Right hindlimb (tissue), 1 donor: ENCODE results near the gene FAM117A.
"Not testable (repeated sequence)": the region's sequence is repeated elsewhere in the genome, so short reads cannot be mapped to it uniquely, and the experiment has no call there.

Experiments
- DNase-seq: peaks from one replicate; pipeline ENCODE4 v3.0.0-alpha.2; 2018

FAM117A gene

GRCh38 chr17:49739641-49740271, 24.2 kb downstream of the FAM117A start:
- DNase-seq, result peak; percentile 61

GRCh38 chr17:49738456-49739163, 25.3 kb downstream of the FAM117A start:
- DNase-seq, result no peak

GRCh38 chr17:49734515-49735490, 29.1 kb downstream of the FAM117A start:
- DNase-seq, result no peak

DNA sequence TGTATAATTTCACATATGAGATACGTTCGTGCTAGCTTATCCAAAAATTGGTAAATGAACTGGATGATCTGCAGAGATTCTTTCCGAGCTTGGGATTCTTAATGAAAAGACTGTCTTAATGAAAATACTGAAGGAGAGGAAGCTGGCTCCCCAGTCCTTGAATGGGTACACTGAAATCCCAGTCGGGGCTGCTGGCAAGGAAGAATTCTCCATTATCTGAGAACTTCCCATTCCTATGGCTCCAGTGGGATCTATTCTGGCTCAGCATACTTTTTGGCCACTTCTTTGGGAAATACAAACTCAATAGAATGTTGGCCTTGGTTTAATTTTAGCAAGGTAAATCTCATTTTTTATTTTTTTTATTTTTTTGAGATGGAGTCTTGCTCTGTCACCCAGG, 32.5 kb downstream of the FAM117A start:
- no peak for DNase-seq

- DNase-seq, result no peak
Observed at GRCh38 chr17:49730785-49731434, 33.0 kb downstream of the FAM117A start.

- peak; percentile 92 for DNase-seq
Observed at GRCh38 chr17:49730078-49730784, 33.7 kb downstream of the FAM117A start.

- no peak for DNase-seq
Observed at GRCh38 chr17:49729069-49729468, 34.9 kb downstream of the FAM117A start.

- no peak for DNase-seq
Observed at GRCh38 chr17:49728425-49728824, 35.5 kb downstream of the FAM117A start.

GRCh38 chr17:49727380-49727779, 36.6 kb downstream of the FAM117A start:
- peak; percentile 79 for DNase-seq

DNA sequence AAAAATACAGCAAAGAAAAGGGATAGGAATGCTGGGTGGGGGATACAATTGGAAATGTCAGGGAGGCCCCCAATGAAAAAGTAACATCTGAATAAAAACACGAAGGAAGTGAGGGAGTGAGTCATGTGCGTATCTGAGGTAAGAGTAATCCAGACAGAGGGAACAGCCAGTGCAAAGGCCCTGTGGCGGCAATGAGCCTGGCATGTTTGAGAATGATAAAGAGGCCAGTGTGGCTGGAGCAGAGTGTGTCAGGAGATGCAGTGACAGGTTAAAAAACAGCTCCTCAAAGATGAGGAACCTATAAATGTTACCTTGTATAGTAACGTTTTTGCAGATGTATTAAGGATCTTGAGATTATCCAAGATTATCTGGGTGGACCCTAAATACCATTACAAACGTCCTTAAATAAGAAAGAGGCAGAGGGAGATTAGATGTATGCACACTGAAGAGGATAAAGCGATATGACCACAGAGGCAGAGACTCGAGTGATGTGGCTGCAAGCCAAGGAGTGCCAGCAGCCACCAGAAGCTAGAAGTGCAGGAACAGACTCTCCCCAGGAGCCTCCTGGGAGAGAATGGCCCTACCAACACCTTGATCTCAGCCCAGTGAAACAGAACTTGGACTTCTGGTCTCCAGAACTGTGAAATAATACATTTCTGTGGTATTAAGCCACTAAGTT, 38.3 kb downstream of the FAM117A start:
- no peak for DNase-seq

- not testable (repeated sequence) for DNase-seq
Observed at GRCh38 chr17:49724552-49724951, 39.4 kb downstream of the FAM117A start.

- peak; percentile 88 for DNase-seq
Observed at GRCh38 chr17:49723423-49723822, 40.5 kb downstream of the FAM117A start.

- DNase-seq, result no peak
Observed at GRCh38 chr17:49722066-49722465, 41.9 kb downstream of the FAM117A start.

- DNase-seq, result no peak
Observed at GRCh38 chr17:49717371-49717861, 46.5 kb downstream of the FAM117A start.

GRCh38 chr17:49716668-49717364, 47.1 kb downstream of the FAM117A start:
- DNase-seq, result no peak

DNA sequence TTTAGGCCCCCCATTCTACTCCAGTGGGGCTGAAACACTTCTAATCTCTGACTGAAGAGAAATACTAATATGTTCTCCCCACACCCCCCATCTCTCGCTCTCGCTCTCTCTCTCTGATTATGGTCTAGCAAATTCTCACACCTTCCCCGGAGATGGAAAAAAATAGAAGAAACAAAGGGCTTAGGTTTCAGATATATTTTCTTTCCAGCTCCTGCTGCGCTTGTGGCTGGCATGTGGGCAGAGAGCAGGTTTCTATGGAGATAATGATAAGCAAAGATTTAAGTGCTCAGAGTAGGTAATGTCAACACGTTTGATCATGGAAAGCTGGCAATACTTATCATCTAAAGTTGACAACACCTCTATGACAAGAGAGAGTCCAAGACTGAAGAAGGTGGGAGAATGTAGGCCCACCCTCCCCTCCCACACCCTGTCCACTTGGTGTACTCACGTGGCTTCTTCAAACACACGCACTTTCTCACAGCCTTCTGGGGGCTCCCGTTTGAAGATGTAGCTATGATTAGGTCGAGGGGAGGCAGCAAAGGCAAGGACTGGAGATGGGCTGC, 48.1 kb downstream of the FAM117A start:
- DNase-seq, result no peak

- no peak for DNase-seq
Observed at GRCh38 chr17:49715216-49715615, 48.7 kb downstream of the FAM117A start.

- no peak for DNase-seq
Observed at GRCh38 chr17:49708515-49709183, 55.3 kb downstream of the FAM117A start.

DNA sequence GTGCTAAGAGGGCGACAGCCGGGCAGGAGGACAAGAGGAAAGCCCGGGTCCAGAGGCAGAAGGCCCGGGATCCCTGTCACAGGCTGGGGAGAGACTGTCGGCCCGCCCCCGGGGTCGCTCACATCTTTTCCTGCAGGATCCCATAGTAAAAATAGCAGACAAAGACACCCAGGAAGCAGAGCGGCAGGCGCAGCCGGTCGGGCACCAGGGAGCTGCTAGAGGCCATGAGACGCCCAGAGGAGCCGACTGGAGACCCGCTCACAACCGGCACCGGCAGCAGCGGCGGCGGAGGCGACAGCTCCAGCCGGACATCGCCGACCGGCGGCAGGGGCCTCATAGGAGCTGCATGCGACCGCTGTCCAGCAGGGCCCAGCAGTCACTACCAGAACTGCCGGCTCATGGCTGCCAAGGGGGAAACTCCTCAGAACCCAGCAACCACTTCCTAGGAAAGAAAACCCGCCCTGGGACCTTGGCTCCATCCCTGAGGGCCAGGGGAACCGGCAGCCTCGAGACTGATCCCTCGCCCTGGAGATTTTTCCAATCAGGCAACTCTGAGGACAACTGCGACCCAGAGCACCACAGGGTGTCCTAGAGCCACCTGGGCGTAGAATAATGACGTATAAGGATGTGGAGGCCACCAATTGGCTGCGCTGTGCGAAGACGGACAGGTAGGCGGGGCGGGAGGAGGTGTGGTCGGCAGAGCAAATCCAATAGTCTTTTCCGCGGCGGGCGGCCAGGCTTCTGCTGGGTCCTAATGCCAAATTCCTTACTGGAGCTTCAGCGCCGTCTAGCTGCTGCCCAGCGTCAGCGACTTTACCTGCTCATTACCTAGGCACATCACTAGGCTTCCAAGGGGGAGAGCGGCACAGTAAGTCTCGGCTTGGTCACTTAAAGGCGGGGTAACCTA, 56.1 kb downstream of the FAM117A start, which contains the start of gene SLC35B1:
Gene SLC35B1 (minus strand): TSS at position 357 of the 907 bp plus-strand sequence. CDS start 131 bp downstream, at position 226.
- peak; percentile 99 for DNase-seq
